ENCODE results near the gene AGAP1. TPM values are rescaled to one million over a fixed set of nuclear protein-coding genes. Genes with fewer than 3 reads are reported as not detected.

Gene AGAP1
- total RNA-seq, 1 experiment from 2014 or later = 23.4 TPM

DNA sequence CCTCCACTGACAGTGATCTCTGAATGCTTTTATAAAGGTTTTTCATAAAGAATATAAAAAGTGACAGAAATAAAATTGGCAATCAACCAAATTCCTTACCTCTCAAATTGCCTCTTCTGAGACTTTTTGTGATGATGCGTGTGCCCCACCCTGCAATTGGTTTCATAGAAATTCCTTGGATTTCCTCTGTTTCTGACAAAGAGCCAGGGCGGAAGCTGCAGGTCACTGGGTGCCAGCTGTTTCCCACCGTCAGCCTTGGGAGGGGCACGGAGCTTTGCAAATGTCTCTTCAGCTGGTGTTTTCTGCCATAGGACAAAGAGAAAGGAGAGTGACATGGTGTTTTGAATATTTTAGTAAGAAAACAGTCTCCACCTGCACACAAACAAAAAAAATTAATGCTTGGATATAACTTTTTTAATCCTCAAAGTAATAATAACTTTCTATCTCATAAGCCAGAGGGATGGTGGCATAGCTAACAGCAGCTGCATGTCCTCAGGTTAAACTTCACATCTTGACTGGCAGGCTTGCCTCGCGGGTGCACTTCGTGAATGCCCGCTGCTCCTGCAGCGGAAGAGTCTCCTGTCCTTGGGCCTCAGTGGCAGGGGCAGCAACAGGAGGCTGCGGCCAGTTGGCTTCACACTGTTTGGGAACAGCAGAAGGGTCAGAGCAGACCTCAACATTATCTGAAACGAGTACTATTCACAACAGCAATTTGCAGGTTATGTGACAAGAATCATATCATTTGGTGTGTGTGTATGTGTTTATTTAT, 24.7 kb downstream of the AGAP1 start:
- Histone ChIP-seq H3K4me1 (replicated peaks) (no peaks in the 10 kb centered on the region), H3K9me3 (replicated peaks) (no peaks in the 10 kb centered on the region), H3K4me3 (no peak overlapping the region), H3K27me3 (replicated peaks) (no peaks in the 10 kb centered on the region), H3K36me3 (no peaks in the 10 kb centered on the region), H3K27ac (no peak overlapping the region)
- no peak for DNase-seq (ENCODE audit: low read depth in 1 of 2, low spot score in 2 of 2)

GRCh38 chr2:235520787-235521186, 26.9 kb downstream of the AGAP1 start:
- H3K27ac ChIP-seq = no peak overlapping the region
- no peak overlapping the region for H3K4me3 ChIP-seq
- no peaks in the 10 kb centered on the region for H3K4me1 ChIP-seq (replicated peaks)
- no peaks in the 10 kb centered on the region for H3K36me3 ChIP-seq
- no peaks in the 10 kb centered on the region for H3K9me3 ChIP-seq (replicated peaks)
- no peak for DNase-seq (ENCODE audit: low read depth in 1 of 2, low spot score in 2 of 2)
- no peaks in the 10 kb centered on the region for H3K27me3 ChIP-seq (replicated peaks)

GRCh38 chr2:235521844-235522243, 28.0 kb downstream of the AGAP1 start:
- H3K36me3 ChIP-seq = no peaks in the 10 kb centered on the region
- no peaks in the 10 kb centered on the region for H3K27me3 ChIP-seq (replicated peaks)
- H3K4me1 ChIP-seq (replicated peaks) = no peaks in the 10 kb centered on the region
- H3K27ac ChIP-seq = no peak overlapping the region
- no peaks in the 10 kb centered on the region for H3K9me3 ChIP-seq (replicated peaks)
- DNase-seq (ENCODE audit: low read depth in 1 of 2, low spot score in 2 of 2) = no peak
- no peak overlapping the region for H3K4me3 ChIP-seq

GRCh38 chr2:235523021-235523420, 29.2 kb downstream of the AGAP1 start:
- H3K27ac ChIP-seq = no peak overlapping the region
- H3K4me1 ChIP-seq (replicated peaks) = no peaks in the 10 kb centered on the region
- no peak overlapping the region for H3K4me3 ChIP-seq
- no peak for DNase-seq (ENCODE audit: low read depth in 1 of 2, low spot score in 2 of 2)
- no peaks in the 10 kb centered on the region for H3K9me3 ChIP-seq (replicated peaks)
- no peaks in the 10 kb centered on the region for H3K27me3 ChIP-seq (replicated peaks)
- no peaks in the 10 kb centered on the region for H3K36me3 ChIP-seq

GRCh38 chr2:235523486-235524150, 29.8 kb downstream of the AGAP1 start:
- no peak for DNase-seq (ENCODE audit: low read depth in 1 of 2, low spot score in 2 of 2)
- H3K36me3 ChIP-seq = no peaks in the 10 kb centered on the region

GRCh38 chr2:235526166-235526565, 32.3 kb downstream of the AGAP1 start:
- Histone ChIP-seq H3K36me3 (no peaks in the 10 kb centered on the region), H3K9me3 (replicated peaks) (no peaks in the 10 kb centered on the region), H3K4me1 (replicated peaks) (no peaks in the 10 kb centered on the region), H3K27me3 (replicated peaks) (no peaks in the 10 kb centered on the region), H3K27ac (no peak overlapping the region), H3K4me3 (no peak overlapping the region)
- no peak for DNase-seq (ENCODE audit: low read depth in 1 of 2, low spot score in 2 of 2)

More at GRCh38 chr2:235523486-235524150, 29.8 kb downstream of the AGAP1 start:
- Histone ChIP-seq H3K27me3 (replicated peaks) (no peaks in the 10 kb centered on the region), H3K9me3 (replicated peaks) (no peaks in the 10 kb centered on the region), H3K4me1 (replicated peaks) (no peaks in the 10 kb centered on the region), H3K27ac (no peak overlapping the region), H3K4me3 (no peak overlapping the region)

DNA sequence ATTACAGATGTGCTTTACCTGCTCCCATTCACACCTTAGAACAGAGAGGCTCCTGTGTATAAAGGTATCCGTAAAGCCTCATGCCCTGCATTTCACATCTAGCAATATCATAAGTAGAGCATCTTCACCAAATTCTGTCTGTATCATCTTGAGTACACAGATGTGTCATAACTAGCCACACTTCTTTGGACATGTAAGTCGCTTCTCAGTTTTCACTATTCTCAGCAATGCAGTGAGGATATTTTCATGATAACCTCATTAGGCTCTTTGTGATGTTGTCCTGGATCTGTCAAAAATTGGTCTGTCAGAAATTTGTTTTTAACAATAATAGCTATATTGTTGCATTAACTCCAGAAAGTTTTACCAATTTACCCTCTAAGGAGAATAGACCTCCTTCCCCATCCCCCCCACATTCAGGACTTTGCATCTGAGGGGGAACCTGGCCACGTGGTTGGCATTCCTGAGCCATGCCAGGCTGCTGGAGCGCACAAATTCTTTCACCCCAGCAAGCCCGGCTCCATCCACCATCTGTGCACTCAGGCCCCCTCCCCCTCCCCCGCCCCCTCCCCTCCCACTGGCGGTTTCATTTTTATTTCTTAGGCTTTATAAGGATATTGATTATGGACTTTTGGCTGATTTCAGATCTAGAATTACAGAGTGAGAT, 34.1 kb downstream of the AGAP1 start:
- no peak overlapping the region for H3K27ac ChIP-seq
- H3K36me3 ChIP-seq = no peaks in the 10 kb centered on the region
- no peaks in the 10 kb centered on the region for H3K27me3 ChIP-seq (replicated peaks)
- no peaks in the 10 kb centered on the region for H3K9me3 ChIP-seq (replicated peaks)
- H3K4me3 ChIP-seq = no peak overlapping the region
- no peak for DNase-seq (ENCODE audit: low read depth in 1 of 2, low spot score in 2 of 2)
- no peaks in the 10 kb centered on the region for H3K4me1 ChIP-seq (replicated peaks)

GRCh38 chr2:235529621-235530020, 35.8 kb downstream of the AGAP1 start:
- no peak overlapping the region for H3K4me3 ChIP-seq
- no peak for DNase-seq (ENCODE audit: low read depth in 1 of 2, low spot score in 2 of 2)
- H3K27me3 ChIP-seq (replicated peaks) = no peaks in the 10 kb centered on the region
- H3K9me3 ChIP-seq (replicated peaks) = no peaks in the 10 kb centered on the region
- no peak overlapping the region for H3K27ac ChIP-seq
- H3K4me1 ChIP-seq (replicated peaks) = no peaks in the 10 kb centered on the region
- no peaks in the 10 kb centered on the region for H3K36me3 ChIP-seq

- H3K36me3 ChIP-seq = no peaks in the 10 kb centered on the region
- H3K27ac ChIP-seq = no peak overlapping the region
- H3K4me3 ChIP-seq = no peak overlapping the region
- no peaks in the 10 kb centered on the region for H3K9me3 ChIP-seq (replicated peaks)
- H3K27me3 ChIP-seq (replicated peaks) = no peaks in the 10 kb centered on the region
- no peak for DNase-seq (ENCODE audit: low read depth in 1 of 2, low spot score in 2 of 2)
- no peaks in the 10 kb centered on the region for H3K4me1 ChIP-seq (replicated peaks)
Observed at GRCh38 chr2:235530735-235531134, 36.9 kb downstream of the AGAP1 start.

DNA sequence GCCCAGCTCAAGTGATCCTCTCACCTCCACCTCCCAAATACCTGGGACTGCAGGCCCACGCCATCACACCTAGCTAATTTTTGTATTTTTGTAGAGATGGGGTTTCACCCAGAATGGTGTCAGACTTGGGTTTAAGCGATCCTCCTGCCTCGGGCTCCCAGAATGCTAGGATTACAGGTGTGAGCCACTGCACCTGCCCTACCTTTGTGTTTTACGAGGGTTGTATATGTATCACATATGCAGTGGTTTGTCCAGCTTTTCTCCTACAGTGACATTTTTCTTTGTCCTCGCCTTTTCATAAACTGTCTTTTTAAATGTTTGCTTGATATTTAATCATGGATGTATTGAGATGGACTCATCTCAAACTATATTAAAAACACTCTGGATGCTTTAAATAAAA, 38.5 kb downstream of the AGAP1 start:
- DNase-seq (ENCODE audit: low read depth in 1 of 2, low spot score in 2 of 2) = no peak
- H3K27me3 ChIP-seq (replicated peaks) = no peaks in the 10 kb centered on the region
- H3K36me3 ChIP-seq = no peaks in the 10 kb centered on the region
- H3K4me1 ChIP-seq (replicated peaks) = no peaks in the 10 kb centered on the region
- H3K27ac ChIP-seq = no peak overlapping the region
- no peaks in the 10 kb centered on the region for H3K9me3 ChIP-seq (replicated peaks)
- no peak overlapping the region for H3K4me3 ChIP-seq

- Histone ChIP-seq H3K4me1 (replicated peaks) (no peaks in the 10 kb centered on the region), H3K27ac (no peak overlapping the region), H3K4me3 (no peak overlapping the region), H3K9me3 (replicated peaks) (no peaks in the 10 kb centered on the region), H3K27me3 (replicated peaks) (no peaks in the 10 kb centered on the region), H3K36me3 (no peaks in the 10 kb centered on the region)
- DNase-seq (ENCODE audit: low read depth in 1 of 2, low spot score in 2 of 2) = no peak
Observed at GRCh38 chr2:235533198-235533597, 39.4 kb downstream of the AGAP1 start.

DNA sequence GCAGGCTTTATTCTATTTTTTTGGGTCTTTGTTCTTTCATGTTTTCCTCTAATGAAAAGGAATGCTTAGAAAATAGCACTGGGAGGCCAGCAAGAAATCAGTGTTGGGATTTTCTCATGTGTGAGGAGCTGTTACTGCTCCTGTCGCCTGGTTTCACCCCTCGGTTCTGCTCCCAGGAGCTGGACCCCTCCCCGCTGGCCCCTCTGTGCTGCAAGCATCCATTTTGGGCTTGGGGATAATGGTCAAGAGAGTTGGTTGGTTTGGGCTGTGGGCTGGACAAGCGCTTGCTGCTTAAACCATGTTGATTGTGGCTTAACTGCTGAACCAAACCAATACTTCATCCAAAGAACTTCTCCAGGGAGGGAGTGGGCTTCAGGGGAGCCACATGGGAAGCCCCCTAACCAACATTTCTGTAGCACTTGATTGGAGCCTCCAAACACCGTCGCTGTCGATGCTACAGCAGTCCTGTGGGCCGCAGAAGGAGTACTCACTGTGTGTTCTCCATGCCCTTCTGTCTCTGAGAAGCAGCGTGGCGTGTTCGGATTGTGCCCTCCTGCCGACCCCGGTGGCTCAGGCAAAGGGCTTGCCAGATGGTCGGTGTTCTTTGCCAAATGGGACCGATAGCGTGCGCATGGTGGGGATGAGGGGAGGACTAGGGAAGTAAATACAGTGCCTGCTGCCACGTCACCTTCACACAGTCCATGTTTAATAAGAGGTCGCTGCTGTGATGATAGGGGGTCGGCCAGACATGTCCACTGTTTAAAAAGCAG, 40.0 kb downstream of the AGAP1 start:
- no peak for DNase-seq (ENCODE audit: low read depth in 1 of 2, low spot score in 2 of 2)
- Histone ChIP-seq H3K27ac (no peak overlapping the region), H3K4me3 (no peak overlapping the region), H3K9me3 (replicated peaks) (no peaks in the 10 kb centered on the region), H3K36me3 (no peaks in the 10 kb centered on the region), H3K4me1 (replicated peaks) (no peaks in the 10 kb centered on the region), H3K27me3 (replicated peaks) (no peaks in the 10 kb centered on the region)

DNA sequence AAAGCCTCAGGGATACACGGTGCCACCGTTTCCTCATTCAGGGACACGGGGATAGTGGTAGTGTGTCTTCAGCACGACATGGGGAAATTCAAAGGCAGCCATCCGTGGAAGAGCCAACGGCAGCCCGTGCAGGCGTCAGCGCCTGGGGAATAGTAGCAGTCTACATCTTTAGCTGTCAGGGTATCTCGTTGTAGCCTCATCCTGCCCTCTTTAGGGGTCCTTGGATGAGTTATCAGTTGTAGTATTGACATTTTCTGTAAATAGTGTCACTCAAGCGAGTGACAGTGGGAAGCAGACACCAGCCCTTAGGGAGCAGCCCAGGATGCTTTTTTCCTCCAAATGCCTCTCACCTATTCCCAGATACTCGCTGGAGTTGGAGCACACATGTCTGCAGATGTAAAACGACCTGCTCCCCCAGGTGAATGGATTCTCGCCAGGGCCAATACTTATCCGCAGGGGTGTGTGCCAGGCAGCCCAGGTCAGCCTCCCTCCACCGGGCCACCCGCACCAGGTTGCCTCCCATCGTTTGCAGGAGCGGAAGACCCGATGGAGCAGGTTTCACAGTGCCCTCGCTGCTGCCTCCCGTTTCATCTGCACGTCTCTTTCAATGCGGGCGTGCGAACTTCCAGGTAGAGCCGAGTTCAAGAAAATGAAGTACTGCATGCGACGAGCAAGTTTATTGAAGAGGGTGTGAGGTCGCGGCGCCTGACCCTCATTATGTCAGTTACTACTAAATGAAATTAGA, 41.0 kb downstream of the AGAP1 start:
- H3K27me3 ChIP-seq (replicated peaks) = no peaks in the 10 kb centered on the region
- no peaks in the 10 kb centered on the region for H3K9me3 ChIP-seq (replicated peaks)
- no peaks in the 10 kb centered on the region for H3K4me1 ChIP-seq (replicated peaks)
- no peak for DNase-seq (ENCODE audit: low read depth in 1 of 2, low spot score in 2 of 2)
- no peak overlapping the region for H3K27ac ChIP-seq
- H3K36me3 ChIP-seq = no peaks in the 10 kb centered on the region
- H3K4me3 ChIP-seq = no peak overlapping the region
